ENCODE data around the gene GRIA3.

GRIA3 gene

GRCh38 chrX:123184219-123184865, at the start of gene GRIA3:
GRIA3 (plus strand) TSS chrX:123184278; CDS start chrX:123184536, 258 bp downstream.
- DNase-seq, result no peak
- no peak for ATAC-seq

- DNase-seq (no peak), ATAC-seq (no peak)
These were observed 45.6 kb upstream of the GRIA3 start for GRCh38 chrX:123138473-123138872.

GRCh38 chrX:123140454-123140853, 43.6 kb upstream of the GRIA3 start:
- no peak for DNase-seq
- ATAC-seq, result no peak

- no peak for DNase-seq
- ATAC-seq, result no peak
These were observed 43.2 kb upstream of the GRIA3 start for GRCh38 chrX:123140904-123141303.

- DNase-seq, result no peak
- no peak for ATAC-seq
These were observed 30.2 kb upstream of the GRIA3 start for GRCh38 chrX:123153846-123154335.

- DNase-seq (no peak), ATAC-seq (no peak)
These were observed 28.8 kb upstream of the GRIA3 start for GRCh38 chrX:123155327-123155726.

- DNase-seq, result no peak
- no peak for ATAC-seq
These were observed 26.5 kb upstream of the GRIA3 start for GRCh38 chrX:123157586-123157985.

GRCh38 chrX:123159403-123159802, 24.7 kb upstream of the GRIA3 start:
- DNase-seq (no peak), ATAC-seq (no peak)

GRCh38 chrX:123167621-123168020, 16.5 kb upstream of the GRIA3 start:
- ATAC-seq, result no peak
- DNase-seq, result no peak

GRCh38 chrX:123169247-123169901, 14.7 kb upstream of the GRIA3 start:
- no peak for ATAC-seq

GRCh38 chrX:123170546-123170945, 13.5 kb upstream of the GRIA3 start:
- ATAC-seq (no peak), DNase-seq (no peak)

More at GRCh38 chrX:123169247-123169901, 14.7 kb upstream of the GRIA3 start:
- DNase-seq, result no peak

GRCh38 chrX:123171781-123172180, 12.3 kb upstream of the GRIA3 start:
- DNase-seq (no peak), ATAC-seq (no peak)

GRCh38 chrX:123172869-123173268, 11.2 kb upstream of the GRIA3 start:
- ATAC-seq, result no peak
- no peak for DNase-seq

- DNase-seq (no peak), ATAC-seq (no peak)
These were observed 10.2 kb upstream of the GRIA3 start for GRCh38 chrX:123173833-123174232.

- DNase-seq, result no peak
- no peak for ATAC-seq
These were observed 8.5 kb upstream of the GRIA3 start for GRCh38 chrX:123175366-123176122.

GRCh38 chrX:123181233-123181914, 2.7 kb upstream of the GRIA3 start:
- DNase-seq, result no peak
- no peak for ATAC-seq

- DNase-seq (no peak), ATAC-seq (no peak)
These were observed 793 bp downstream of the GRIA3 start for GRCh38 chrX:123184866-123185276.

GRCh38 chrX:123185721-123186120, 1.6 kb downstream of the GRIA3 start:
- no peak for DNase-seq
- no peak for ATAC-seq

- no peak for DNase-seq
These were observed 2.7 kb downstream of the GRIA3 start for GRCh38 chrX:123186801-123187200.

GRCh38 chrX:123188081-123188480, 4.0 kb downstream of the GRIA3 start:
- DNase-seq (no peak), ATAC-seq (no peak)

More at GRCh38 chrX:123186801-123187200, 2.7 kb downstream of the GRIA3 start:
- ATAC-seq, result no peak

- DNase-seq (no peak), ATAC-seq (no peak)
These were observed 5.3 kb downstream of the GRIA3 start for GRCh38 chrX:123189338-123189737.

GRCh38 chrX:123190096-123190495, 6.0 kb downstream of the GRIA3 start:
- ATAC-seq (no peak), DNase-seq (no peak)

Measured in stimulated activated naive CD8-positive, alpha-beta T cell treated with anti-CD3 and anti-CD28 coated beads, Interleukin-15, Interleukin-2, amounts not matched to agents 100 U/mL and 50 U/mL, for 24 hours (primary cell).